GF-D8 (cell line): Measurements from ENCODE around the gene NEU2.
"Not testable (repeated sequence)": the region's sequence is repeated elsewhere in the genome, so short reads cannot be mapped to it uniquely, and the experiment has no call there.

Experiments
- DNase-seq: peaks from one replicate; lab custom pipeline; 2025; lab: John Stamatoyannopoulos, UW

Gene NEU2

DNA sequence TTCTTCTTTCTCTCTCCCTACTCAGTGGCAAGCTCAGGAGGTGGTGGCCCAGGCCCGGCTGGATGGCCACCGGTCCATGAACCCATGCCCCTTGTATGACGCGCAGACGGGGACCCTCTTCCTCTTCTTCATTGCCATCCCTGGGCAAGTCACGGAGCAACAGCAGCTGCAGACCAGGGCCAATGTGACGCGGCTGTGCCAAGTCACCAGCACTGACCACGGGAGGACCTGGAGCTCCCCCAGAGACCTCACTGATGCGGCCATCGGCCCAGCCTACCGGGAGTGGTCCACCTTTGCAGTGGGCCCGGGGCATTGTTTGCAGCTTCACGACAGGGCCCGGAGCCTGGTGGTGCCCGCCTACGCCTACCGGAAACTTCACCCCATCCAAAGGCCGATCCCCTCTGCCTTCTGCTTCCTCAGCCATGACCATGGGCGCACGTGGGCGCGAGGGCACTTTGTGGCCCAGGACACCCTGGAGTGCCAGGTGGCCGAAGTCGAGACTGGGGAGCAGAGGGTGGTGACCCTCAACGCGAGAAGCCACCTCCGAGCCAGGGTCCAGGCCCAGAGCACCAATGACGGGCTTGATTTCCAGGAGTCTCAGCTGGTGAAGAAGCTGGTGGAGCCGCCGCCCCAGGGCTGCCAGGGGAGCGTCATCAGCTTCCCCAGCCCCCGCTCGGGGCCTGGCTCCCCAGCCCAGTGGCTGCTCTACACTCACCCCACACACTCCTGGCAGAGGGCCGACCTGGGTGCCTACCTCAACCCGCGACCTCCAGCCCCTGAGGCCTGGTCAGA, 1.8 kb downstream of the NEU2 start:
- DNase-seq: no peak

DNA sequence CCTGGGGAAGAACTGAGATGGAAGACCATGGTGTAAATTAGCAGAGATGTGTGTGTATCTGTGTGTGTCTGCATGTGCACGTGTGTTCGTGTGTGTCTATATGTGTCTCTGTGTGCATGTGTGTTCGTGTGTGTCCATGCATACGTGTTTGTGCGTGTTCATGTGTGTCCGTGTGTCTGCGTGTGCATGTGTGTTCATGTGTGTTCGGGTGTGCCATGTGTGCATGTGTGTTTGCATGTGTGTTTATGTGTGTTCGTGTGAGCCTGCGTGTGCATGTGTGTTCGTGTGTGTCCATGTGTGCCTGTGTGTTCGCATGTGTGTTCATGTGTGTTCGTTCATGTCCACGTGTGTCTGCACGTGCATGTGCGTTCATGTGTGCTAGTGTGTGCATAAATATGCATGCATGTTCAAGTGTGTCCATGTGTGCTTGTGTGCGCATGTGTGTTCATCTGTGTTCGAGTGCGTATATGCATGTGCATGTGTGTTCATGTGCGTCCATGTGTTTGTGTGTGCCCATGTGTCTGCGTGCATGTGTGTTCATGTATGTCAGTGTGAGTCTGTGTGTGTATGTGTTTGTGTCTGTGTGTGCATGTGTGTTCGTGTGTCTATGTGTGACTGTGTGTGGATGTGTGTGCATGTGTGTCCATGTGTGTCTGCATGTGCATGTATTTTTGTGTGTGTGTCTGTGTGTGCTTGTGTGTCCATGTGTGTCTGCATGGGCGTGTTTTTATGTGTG, 3.1 kb downstream of the NEU2 start:
- no peak for DNase-seq

DNA sequence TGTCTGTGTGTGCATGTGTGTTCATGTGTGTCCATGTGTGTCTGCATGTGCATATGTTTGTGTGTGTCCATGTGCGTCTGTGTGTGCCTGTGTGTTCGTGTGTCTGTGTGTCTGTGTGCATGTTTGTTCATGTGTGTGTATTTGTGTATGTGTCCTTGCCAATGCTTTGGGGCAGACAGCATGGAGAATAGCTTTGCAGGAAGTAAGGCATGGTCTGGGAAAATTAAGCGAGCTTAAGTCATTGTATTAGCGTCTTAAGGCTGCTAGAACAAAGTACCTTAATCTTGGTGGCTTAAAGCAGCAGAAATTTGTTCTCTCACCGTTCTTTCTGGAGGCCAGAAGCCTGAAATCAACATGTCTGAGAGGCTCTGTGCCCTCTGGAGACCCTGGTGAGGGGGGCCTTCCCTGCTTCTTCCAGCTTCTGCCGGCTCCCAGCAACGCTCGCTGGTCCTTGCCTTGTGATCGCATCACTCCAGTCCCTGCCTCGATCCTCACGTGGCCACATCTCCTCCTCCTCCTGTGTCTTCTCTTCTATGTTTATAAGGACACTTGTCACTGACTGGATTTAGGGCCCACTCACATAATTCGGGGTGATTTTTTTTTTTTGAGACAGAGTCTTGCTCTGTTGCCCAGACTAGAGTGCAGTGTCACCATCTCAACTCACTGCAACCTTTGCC, 3.8 kb downstream of the NEU2 start:
- no peak for DNase-seq

DNA sequence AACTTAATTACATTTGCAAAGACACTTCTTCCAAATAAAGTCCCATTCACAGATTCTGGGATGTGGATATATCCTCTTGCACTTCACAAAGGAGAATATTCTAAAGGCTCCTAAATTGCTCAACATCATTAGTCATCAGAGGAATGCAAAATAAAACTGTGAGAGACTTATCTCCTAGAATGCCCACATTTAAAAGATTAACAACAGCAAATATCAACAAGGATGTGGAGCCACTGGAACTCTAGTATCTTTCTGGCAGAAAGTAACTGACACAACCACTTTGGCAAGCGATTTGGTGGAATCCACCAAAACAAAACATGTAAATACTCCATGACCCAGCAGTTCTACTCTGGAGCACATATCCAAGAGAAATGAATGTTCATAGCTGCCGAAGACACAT, 4.6 kb downstream of the NEU2 start:
- DNase-seq: no peak

DNA sequence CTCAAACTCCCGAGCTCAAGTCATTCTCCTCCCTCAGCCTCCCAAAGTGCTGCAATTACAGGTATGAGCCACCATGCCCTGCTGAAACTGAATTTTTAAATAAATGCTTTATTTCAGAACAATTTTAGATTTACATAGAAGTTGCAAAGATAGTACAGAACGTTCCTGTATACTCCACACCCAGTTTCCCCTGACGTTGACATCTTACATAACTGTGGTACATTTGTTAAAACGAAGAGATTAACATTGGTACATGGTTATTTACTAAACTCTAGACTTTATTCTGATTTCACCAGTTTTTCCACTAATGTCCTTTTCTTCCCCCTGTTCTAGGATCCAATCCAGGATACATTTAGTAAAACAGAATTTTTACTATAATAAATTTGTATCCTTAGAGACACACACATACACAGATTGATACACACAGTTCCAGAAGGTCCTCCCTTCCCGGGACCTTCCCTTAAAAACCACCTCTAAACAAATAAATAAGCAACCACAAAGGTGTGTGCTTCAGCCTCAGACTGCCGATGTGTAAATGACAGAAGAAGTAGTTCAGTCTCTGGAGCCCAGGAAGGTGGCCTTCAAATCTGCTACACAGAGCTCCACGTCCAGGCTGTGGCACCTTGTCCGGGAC, 6.9 kb downstream of the NEU2 start:
- DNase-seq: no peak

DNA sequence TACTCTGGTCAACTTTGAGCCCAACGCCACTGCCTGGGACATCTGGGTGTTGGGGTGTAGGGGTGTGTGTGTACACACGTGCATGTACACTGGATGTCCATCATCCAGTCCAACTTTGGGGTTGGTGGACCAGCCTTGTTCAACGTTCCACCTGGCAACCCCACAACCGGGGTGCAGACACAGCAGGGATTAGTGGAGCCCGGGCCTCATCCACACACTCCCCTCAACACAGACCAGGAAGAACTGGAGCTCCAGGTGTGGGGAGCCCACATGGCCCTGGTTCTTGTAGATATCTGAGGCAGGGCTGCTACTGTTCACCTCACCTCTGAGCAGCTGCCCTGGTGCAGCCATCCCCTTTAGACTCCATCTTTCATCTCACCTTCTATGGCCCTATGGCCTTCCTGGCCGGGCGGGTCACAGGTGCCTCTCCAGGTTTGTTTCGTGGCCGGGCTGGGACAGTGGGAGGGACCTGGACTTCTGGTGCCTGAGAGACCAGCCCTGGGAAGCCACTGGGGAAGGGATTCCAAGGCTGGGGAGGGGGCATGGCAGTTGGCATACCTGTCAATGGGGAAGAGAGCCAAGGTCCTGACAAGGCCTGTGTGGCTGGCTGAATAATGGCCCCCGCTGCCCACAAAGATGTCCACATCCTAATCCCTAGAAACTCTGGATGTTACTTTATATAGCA, 7.5 kb downstream of the NEU2 start:
- DNase-seq: no peak

DNA sequence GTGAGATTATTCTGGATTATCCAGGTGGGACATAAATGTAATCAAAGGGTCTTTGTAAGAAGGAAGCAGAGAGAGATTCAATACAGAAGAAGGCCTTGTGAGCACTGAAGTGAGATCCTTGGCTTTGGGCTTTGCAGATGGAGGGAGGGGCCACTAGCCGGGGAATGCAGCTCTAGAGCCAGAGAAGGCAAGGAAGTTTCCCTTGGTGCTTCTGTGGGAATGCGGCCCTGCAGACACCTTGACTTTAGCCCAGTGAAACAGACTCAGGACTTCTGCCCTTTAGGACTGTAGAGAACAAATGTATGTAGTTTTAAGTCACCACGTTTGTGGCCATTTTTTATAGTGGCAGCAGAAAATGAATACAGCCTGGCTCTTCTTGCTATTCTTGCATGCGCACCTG, 8.1 kb downstream of the NEU2 start:
- no peak for DNase-seq

DNA sequence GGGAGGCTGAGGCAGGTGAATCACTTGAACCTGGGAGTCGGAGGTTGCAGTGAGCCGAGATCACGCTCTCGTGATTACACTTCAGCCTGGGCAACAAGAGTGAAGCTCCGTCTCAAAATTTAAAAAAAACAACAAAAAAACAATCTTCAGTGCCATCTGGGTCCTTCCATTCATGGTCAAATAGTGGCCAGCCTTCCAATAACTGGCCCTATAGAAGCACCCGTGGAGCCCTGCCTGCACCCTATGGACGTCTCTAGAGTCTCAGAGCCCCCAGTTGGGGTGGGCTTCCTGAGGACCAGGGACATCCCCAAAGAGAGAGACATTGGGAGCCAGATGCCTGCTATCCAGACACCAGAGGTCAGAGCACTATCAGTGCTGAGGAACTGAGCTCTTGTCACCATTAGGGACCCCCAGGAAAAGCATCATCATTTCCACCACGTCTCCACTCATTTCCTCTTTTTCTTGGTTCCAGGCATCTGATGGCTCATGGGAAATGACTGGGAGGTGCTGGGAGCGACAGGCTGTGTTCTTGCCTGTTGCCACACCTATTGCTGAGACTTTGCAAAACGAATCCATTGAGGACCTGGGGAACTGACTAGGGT, 9.4 kb downstream of the NEU2 start:
- DNase-seq: no peak

DNA sequence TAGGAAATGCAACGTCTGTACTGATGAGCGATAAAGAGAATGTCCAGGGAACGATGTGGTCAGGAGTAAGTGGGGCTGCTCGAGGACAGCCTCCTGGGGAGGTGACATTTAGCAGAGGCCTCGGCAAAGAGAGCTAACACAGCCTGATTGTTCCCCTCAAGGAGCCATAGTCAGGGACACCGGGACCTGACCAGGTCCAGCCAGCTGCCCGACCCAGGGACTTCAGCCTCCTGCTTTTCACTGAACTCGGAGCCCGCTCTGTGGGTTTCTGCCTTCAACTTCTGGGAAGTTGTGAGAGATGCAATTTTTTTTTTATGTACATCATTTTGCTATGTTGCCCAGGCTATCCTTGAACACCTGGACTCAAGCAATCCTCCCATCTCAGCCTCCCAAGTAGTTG, 10.1 kb downstream of the NEU2 start:
- no peak for DNase-seq

DNA sequence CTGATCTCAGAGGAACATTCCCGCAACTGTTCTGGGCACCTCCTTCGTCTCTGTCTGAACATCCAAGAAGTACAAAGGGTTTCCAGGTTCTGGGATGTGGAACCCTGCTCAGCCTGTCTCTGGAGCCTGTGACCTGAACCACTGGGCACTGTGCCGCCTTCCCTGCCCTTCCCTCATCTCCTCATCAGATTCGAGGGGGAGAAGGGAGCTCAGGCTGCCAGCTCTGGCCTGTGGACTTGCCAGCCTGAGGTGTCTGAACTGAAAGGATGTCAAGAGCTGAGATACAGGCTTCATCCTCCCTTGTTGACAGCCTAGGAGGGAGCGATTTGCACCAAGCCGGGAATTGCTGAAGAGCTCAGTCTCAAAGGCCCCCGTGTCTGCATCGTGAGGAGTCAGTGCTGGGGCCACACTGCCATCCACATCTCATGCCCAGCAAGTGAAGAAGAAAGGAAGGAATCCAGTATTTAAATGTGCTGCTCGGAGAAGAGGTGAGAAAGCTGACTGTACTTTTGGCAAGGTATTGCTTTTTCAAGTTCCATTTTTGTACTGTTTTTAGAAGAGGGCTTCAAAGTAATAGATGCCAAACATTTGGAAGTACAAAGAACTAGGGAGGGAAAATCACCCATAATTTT, 12.6 kb downstream of the NEU2 start:
- no peak for DNase-seq

DNA sequence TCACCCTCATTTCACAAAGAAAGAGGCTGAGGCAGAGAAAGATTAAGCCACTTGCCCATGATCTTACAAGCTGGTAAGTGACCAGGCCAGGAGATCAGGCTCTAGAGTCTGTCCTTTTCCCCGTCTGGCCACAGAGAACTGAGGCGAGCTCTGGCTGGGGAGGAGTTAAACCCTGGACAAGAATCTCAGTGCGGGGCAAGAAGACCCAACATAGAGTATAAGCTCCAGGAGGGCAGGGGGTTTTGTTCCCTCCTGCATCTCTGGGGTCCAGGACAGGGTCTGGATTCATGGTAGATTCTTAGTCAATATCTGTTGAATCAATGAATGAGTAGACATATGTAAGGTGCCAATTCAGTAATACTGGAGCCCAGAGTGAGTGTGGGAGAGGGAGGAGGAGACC, 14.7 kb downstream of the NEU2 start:
- DNase-seq: no peak

DNA sequence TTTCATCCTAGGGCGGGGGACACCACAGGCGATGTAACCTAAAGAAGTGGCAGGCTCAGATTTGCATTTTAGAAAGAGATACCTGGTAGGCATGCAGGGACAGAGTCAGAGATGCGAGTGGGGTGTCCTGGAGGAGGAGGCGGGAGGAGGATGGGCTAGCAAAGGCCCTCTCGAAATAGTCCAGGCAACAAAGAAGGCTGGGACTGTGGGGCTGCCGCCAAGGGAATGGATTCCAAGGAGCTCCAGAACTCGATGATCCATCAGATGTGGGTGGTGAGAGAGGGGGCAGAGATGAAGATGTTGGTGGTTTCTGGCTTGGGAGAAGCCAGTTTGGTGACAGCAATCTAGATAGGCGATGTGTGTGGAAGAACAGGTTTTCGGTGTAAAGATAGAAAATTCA, 15.2 kb downstream of the NEU2 start:
- DNase-seq: no peak

DNA sequence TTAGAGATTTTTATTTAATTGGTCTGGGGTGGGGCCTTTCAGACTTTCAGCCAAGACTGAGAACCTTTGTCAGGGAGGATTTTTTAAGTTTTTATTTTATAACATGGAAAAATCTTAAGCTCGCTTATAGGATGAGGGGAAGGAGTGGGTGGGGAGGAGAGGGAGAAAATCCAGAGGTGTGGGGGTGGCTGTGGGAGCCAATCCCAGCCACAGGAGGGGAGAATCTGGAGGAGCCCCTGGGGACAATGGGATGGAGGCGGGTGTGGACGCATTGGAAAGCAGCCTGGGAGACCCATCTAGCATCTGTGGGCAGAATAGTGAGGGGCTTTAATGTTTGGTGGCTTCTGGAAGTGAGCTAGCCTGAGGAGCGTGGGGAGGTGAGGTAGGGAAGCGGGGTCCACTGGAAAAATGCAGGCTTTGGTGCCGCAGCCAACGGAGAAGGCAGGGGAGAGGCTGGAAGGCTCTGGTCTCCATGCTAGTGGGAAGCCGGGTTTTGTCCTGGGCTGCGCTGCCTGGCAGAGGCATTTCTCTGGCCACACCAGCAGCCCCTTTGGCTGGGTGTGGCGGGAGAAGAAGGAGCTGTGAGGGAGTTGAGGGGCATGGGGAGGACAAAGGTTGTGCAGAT, 16.2 kb downstream of the NEU2 start:
- DNase-seq: no peak

DNA sequence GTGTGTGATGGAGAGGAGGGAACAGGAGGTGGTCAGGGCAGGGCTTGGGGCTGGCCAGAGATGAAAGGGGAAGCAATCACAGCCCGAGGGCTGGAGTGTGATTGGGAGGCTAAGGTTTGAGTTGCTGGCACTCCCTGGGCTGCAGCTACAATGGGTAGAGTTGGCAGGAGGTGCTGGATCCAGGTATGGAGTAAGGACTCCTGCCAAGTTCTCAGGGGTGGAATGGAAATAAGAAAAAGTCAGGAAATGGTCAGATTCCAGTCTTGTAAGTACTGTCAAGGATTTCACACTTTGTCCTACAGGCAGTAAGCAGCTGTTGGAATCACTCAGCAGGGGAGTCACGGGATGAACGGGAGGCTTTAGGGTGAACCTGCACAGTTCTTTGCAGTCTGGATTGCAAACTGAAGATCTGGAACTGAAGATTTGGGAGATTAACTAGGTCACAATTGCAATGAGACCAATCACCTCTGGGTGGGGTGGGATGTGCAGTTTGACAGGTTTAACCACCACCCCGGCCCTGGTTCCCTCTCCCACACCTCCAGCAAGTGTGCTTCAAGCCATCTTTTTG, 16.8 kb downstream of the NEU2 start:
- DNase-seq: no peak

DNA sequence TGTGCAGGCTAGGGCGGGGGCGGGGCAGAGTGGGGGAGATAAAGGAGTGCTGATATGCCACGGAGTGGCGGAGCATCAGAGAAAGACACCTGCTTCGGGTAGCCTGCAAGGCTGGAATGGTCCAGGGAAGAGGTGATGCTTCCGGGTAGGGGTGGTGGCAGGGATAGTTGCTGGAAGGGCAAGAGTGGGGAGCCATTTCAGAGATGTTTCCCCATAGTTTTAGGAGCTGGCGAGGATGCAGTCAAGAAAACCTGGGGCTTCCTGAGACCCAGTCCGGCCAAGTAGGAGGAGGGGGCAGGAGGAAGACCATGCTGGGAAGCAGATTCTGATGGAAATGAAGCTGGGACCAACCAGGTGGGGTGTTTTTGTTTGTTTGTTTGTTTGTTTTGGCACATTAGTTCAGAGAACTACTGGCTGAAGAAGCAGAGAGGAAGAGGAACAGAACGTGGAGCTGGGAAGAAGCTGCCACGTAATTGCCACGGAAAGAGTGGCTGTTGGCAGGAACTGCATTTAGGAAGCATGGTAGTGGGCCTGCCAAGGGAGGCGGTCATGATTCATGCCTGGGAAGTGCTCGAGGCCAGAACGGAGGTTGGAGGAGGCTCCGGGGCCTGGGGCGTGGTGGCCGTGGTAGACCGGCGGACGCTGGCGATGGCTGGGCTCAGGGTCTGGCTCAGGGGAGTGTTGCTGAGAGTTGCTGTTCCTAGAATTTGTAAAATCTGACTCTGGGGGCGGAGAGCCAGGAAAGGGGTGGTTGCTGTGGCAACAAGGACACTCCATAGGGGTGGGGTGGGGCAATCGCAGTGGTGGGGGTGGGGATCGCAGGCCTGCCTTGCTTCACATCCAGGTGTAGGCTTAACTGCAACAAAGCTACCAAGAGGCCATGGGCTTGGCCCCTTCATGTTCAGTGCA, 19.0 kb downstream of the NEU2 start:
- no peak for DNase-seq

DNA sequence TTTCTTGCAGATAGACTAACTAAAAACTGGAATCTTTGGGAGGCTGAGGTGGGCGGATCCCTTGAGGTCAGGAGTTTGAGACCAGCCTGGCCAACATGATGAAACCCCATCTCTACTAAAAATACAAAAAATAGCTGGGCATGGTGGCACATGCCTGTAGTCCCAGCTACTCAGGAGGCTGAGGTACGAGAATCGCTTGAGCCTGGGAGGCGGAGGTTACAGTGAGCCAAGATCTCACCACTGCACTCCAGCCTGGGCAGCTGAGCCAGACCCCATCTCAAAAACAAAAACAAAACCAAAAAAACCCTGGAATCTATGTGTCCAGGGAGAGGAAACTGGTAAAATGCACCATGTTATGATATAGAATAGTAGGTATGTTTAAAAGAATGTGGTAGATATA, 20.0 kb downstream of the NEU2 start:
- not testable (repeated sequence) for DNase-seq

DNA sequence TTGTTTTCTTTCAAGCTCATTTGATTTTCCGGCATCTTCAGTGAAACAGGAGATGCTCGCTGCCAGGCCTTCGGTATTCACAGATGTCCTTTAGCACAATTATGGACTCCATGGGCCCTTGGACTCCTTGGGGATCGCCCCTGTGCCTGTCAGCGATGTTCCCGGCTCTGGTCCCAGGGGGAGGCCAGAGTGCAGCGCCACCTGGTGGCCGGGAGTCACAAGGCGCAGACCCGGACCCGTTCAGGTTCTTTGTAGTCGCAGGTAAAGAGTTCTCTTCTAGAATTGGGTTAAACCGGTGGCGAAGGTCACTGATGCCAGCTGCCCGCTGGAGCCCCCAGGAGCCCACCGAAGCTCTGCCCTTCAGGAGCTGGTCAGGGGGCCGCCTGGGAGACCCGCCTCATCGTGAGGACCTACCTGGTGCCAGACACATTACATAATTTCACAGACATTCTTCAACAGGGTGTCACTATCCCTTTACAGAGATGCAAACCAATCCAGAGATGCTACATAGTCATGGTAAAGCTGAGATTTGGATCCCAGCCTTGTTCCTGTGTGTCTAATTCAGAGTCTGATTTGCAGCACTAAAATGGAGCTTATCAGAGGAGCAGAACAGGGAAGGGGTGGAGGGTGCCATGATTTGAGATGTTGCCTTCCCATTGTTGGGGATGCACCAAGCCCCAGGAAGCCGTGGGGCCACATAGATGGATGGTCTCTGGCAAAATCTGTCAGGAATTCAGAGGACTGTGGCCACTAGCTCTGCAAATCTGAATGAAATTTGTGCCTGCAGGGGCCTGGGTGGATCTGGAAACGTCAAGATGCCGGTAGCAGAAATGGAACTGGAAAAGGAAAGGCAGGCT, 21.7 kb downstream of the NEU2 start:
- DNase-seq: no peak

DNA sequence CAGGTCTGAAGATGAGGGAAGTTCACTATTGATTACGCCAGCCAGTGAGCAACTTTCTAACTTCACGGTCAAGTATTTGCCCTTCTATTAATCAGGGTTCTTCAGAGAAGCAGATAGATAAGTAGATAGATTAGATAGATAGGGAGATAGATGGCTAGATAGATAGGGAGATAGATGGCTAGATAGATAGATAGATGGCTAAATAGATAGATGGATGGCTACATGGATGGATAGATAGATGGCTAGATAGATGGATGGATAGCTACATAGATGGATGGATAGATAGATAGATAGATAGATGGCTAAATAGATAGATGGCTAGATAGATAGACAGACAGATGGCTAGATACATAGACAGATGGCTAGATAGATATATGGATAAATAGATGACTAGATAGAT, 22.9 kb downstream of the NEU2 start:
- no peak for DNase-seq
